Stimulated activated naive B cell treated with anti-CD40 and anti-IgM and Interleukin-4, amounts not matched to agents 10 μg/mL and 1 μg/mL and 100 μg/mL, for 72 hours (primary cell): ENCODE results near the gene ITLN1.
A peak's percentile ranks its signal among the peaks of the same experiment; 100 is the strongest.

ENCODE experiments used
- ATAC-seq, 2 donors: fragments of 150-1000 bp; cut with Tn5 transposase; replicated peaks; 2 replicates each; pipeline ENCODE4 v1.10.0; 2021; ENCODE audit warnings: moderate library complexity in 1 of 2
- DNase-seq: peaks from one replicate; pipeline ENCODE4 v3.0.0; 2021
- H3K27ac Mint-ChIP-seq: one replicate; pipeline ENCODE4 v1.8.0; 2022; ENCODE audit warnings: mild to moderate bottlenecking, mixed read lengths
- H3K27me3 Mint-ChIP-seq, 2 donors: one replicate each; pipeline ENCODE4 v1.8.0; 2022; ENCODE audit warnings: mixed read lengths in 2 of 2
- H3K36me3 Mint-ChIP-seq, 2 donors: one replicate each; pipeline ENCODE4 v1.8.0; 2022; ENCODE audit warnings: mixed read lengths in 2 of 2, mild to moderate bottlenecking in 1 of 2
- H3K4me1 Mint-ChIP-seq, 2 donors: one replicate each; pipeline ENCODE4 v1.8.0; 2022; ENCODE audit warnings: mixed read lengths in 2 of 2, mild to moderate bottlenecking in 1 of 2
- H3K4me3 Mint-ChIP-seq, 2 donors: one replicate each; pipeline ENCODE4 v1.8.0; 2022; ENCODE audit warnings: mild to moderate bottlenecking in 2 of 2, mixed read lengths in 2 of 2, moderate library complexity in 1 of 2
- H3K9me3 Mint-ChIP-seq, 2 donors: one replicate each; pipeline ENCODE4 v1.8.0; 2022; ENCODE audit warnings: mixed read lengths in 2 of 2, mild to moderate bottlenecking in 1 of 2

Gene ITLN1

GRCh38 chr1:160834945-160835565, 49.9 kb downstream of the ITLN1 start:
- H3K27me3 Mint-ChIP-seq: no peaks in the 10 kb centered on the region
- H3K27ac Mint-ChIP-seq: peak overlapping the region; percentile 31
- peaks cover 34 to 49% of the 10 kb centered on the region in 2 donors for H3K4me1 Mint-ChIP-seq
- H3K4me3 Mint-ChIP-seq: no peak overlapping the region
- no peaks in the 10 kb centered on the region for H3K9me3 Mint-ChIP-seq
- peaks cover 4 to 6% of the 10 kb centered on the region in 2 donors for H3K36me3 Mint-ChIP-seq
- no peak for DNase-seq
- no peak for ATAC-seq

DNA sequence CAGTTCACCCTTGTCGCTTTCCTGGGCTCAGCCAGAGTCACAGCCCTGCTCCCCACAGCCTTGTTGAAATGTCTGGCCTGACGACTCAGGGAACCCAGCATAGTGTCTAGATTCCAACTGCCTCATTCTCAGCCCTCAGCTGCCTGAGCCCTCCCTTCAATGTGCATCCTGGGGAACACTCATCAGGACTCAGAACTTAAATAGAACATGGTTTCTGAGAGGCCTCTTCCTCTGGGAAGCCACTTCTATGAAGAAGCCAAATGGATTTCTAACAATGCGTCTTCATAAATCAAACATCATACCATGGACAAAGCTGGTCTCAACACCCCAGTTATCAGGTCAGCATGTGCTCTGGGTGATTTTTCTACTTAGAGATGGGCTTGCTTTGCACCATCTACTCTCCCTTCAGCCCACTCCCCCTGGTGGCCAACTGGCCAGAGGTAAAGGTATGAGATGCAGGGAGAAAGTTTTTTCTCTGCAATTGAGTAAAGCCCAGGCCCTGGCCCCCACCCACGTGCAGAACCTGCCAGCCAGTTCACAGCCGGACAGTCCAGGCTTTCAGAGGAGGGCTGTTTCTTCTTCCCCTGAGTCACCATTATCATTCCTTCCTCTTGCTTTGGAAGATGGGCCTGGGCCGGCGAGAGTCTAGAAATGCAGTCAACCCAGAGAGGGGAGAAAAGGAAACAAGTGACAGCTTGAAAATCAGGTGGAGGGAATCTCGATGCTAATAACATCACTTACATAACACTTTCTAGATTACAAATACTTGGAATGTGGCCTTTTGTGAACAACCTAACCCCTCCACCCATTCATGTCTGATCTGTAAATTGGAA, 54.4 kb downstream of the ITLN1 start:
- H3K4me1 Mint-ChIP-seq: peaks cover 9 to 21% of the 10 kb centered on the region in 2 donors
- ATAC-seq (peak; percentile 85 to 86), DNase-seq (peak; percentile 54)
- peaks cover 7 to 39% of the 10 kb centered on the region in 2 donors for H3K36me3 Mint-ChIP-seq
- H3K4me3 Mint-ChIP-seq: no peak overlapping the region
- no peaks in the 10 kb centered on the region for H3K9me3 Mint-ChIP-seq
- H3K27me3 Mint-ChIP-seq: no peaks in the 10 kb centered on the region
- H3K27ac Mint-ChIP-seq: peak overlapping the region; percentile 84

GRCh38 chr1:160829766-160830165, 55.2 kb downstream of the ITLN1 start:
- H3K4me3 Mint-ChIP-seq: no peak overlapping the region
- peaks cover 7 to 39% of the 10 kb centered on the region in 2 donors for H3K36me3 Mint-ChIP-seq
- no peaks in the 10 kb centered on the region for H3K27me3 Mint-ChIP-seq
- no peaks in the 10 kb centered on the region for H3K9me3 Mint-ChIP-seq
- DNase-seq: no peak
- no peak for ATAC-seq
- peak overlapping the region; percentile 84 for H3K27ac Mint-ChIP-seq
- H3K4me1 Mint-ChIP-seq: peaks cover 9 to 14% of the 10 kb centered on the region in 2 donors

GRCh38 chr1:160827418-160827817, 57.6 kb downstream of the ITLN1 start:
- no peaks in the 10 kb centered on the region for H3K27me3 Mint-ChIP-seq
- peaks cover 9 to 12% of the 10 kb centered on the region in 2 donors for H3K4me1 Mint-ChIP-seq
- H3K9me3 Mint-ChIP-seq: no peaks in the 10 kb centered on the region
- peak overlapping the region; percentile 83 for H3K27ac Mint-ChIP-seq
- ATAC-seq (no peak), DNase-seq (no peak)
- H3K36me3 Mint-ChIP-seq: peaks cover 12 to 56% of the 10 kb centered on the region in 2 donors
- H3K4me3 Mint-ChIP-seq: no peak overlapping the region

DNA sequence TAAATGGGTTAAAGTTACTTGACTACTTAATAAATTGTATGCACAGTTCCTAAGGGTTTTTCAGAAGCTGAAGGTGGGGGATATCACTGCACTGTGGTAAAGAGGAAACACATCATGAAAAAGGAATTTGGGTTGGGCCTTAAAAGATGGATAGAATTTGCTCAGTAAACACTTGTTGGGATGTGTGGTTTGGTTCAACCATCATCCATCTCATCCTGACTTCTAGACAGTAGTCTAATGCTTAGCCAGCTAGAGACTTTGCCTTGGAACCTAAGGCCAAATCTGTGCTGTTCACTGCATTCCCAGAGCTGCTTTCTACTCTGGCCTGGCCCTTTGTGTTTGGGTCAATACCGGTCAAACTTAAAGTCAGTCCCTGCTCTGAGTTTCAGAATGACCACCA, 58.4 kb downstream of the ITLN1 start:
- no peak for ATAC-seq
- H3K27ac Mint-ChIP-seq: no peak overlapping the region
- DNase-seq: no peak
- H3K9me3 Mint-ChIP-seq: no peaks in the 10 kb centered on the region
- peaks cover 17 to 62% of the 10 kb centered on the region in 2 donors for H3K36me3 Mint-ChIP-seq
- H3K27me3 Mint-ChIP-seq: no peaks in the 10 kb centered on the region
- H3K4me3 Mint-ChIP-seq: no peak overlapping the region
- peaks cover 8 to 12% of the 10 kb centered on the region in 2 donors for H3K4me1 Mint-ChIP-seq
